ENCODE data around the gene IMMP2L. TPM values are rescaled to one million over a fixed set of nuclear protein-coding genes. Genes with fewer than 3 reads are reported as not detected.

IMMP2L gene
- total RNA-seq, 1 donor from 2014 or later: 16.7 TPM

DNA sequence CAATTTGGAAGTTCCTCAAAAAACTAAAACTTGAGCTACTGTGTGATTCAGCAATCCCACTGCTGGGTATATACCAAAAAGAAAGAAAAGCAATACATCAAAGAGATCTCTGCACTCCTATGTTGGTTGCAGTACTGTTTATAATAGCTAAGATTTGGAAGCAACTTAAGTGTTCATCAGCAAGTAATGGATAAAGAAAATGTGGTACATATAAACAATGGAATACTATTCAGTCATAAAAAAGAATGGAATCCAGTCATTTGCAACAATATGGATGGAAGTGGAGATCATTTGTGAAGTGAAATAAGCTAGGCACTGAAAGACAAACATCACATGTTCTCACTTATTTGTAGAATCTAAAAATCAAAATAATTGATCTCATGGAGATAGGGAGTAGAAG lies 16.5 kb upstream of the IMMP2L start:
- intact Hi-C loops (cut with micrococcal nuclease): no loop called here
- Mint-ChIP-seq H3K9me3 (peaks cover 12% of the 10 kb centered on the region), H3K27ac (no peak overlapping the region)

DNA sequence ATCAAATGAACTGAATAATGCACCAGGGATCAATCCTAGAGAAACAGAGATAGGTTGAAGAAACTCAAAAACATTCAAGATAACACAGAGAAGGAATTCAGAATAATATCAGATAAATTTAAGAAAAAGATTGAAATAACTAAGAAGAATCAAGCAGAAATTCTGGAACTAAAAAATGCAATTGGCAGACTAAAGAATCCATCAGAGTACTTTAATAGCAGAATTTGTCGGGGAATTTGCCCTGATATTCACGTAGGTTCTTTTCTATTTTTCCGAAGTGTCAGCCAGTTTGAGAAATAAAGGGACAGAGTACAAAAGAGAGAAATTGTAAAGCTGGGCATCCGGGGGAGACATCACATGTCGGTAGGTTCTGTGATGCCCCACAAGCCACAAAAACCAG lies 9.4 kb upstream of the IMMP2L start:
- H3K27me3 Mint-ChIP-seq: peaks cover 9% of the 10 kb centered on the region
- H3K4me1 Mint-ChIP-seq: no peaks in the 10 kb centered on the region
- no peaks in the 10 kb centered on the region for H3K36me3 Mint-ChIP-seq (ENCODE audit: low read depth)
- H3K27ac Mint-ChIP-seq: no peak overlapping the region
- no peak overlapping the region for H3K4me3 Mint-ChIP-seq
- DNase-seq: no peak
- intact Hi-C loops (cut with micrococcal nuclease): no loop called here
- peaks cover 15% of the 10 kb centered on the region for H3K9me3 Mint-ChIP-seq

More for the DNA sequence above, 16.5 kb upstream of the IMMP2L start:
- Mint-ChIP-seq H3K4me1 (no peaks in the 10 kb centered on the region), H3K36me3 (ENCODE audit: low read depth) (no peaks in the 10 kb centered on the region), H3K4me3 (no peak overlapping the region), H3K27me3 (peaks cover 2% of the 10 kb centered on the region)
- DNase-seq: no peak

DNA sequence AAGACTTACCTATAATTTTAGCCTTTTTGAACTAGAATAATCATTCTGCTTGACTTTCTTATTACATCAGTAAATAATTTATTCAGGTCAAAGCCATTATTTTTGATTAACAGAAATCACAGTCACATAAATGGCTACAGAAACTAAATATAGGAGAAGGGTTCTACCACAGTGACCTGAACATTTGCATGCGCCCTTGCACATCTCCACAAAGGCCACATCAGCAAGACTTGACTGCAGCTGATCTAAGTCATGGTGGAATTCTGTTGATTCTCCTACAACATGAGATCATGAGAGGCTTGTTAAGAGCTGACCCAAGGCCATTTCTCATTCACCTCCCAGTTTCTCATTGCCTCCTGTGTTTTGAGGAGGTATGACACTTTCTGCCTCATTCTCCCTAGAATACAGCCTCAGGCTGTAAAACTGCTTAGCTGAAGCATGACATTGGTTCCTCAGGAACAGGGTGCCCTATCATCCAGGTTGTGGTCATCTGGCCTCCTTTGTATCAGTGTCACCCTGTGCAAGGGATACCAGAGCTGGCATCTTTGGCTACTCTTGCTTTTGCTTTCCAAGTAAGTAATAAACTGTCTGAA lies 6.7 kb upstream of the IMMP2L start:
- Mint-ChIP-seq H3K36me3 (ENCODE audit: low read depth) (no peaks in the 10 kb centered on the region), H3K27me3 (peaks cover 18% of the 10 kb centered on the region), H3K4me3 (no peak overlapping the region), H3K9me3 (peaks cover 15% of the 10 kb centered on the region), H3K27ac (no peak overlapping the region), H3K4me1 (no peaks in the 10 kb centered on the region)
- DNase-seq: no peak
- intact Hi-C loops (cut with micrococcal nuclease): loop anchor here (10.0 kb wide), 1 partner anchor 1226 kb away; the partner anchor contains the start of gene TMEM168

DNA sequence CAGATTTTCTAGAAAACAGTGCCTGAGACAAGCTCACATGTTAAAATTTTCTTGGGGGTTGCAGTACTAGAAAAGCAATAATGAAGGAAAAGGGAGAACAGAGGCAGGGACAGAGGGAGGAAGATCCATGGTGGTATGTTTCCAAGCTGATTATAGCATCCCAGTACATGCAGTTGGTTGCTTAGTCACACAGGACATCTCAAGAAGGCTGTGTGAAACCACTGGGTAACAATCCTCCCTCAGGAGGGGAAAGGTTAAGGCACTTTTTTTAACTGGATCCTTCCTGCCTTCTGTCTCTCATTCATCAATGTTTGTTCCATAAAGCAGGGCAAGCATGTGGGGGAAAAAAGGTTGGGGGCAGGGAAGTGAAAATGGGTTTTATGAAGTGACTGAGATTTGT lies 6.1 kb upstream of the IMMP2L start:
- Mint-ChIP-seq H3K27me3 (peaks cover 18% of the 10 kb centered on the region), H3K4me1 (no peaks in the 10 kb centered on the region), H3K36me3 (ENCODE audit: low read depth) (no peaks in the 10 kb centered on the region), H3K4me3 (no peak overlapping the region), H3K27ac (no peak overlapping the region), H3K9me3 (peaks cover 15% of the 10 kb centered on the region)
- no peak for DNase-seq
- intact Hi-C loops (cut with micrococcal nuclease): loop anchor here (10.0 kb wide), 1 partner anchor 1226 kb away; the partner anchor contains the start of gene TMEM168

DNA sequence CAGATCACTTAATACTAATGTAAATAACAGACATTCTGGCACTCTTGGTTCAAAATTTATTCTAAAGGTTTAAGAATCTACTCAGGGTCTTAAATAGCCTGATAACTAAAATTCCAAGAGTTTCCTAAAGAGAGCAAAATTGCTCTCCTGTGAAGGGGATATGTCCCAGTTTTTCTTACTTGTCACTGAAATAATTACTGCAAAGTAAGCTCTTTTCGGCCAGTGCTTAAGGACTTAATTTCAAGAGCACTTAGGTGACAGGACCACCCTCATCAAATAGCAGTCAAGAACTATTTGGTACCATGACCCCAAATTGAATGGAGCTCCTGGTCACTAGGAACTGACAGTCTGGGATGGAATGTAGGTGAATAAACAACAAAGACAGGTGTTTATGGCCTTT lies 1.8 kb upstream of the IMMP2L start:
- H3K9me3 Mint-ChIP-seq: peaks cover 8% of the 10 kb centered on the region
- intact Hi-C loops (cut with micrococcal nuclease): loop anchor here (5.0 to 10.0 kb wide), 2 partner anchors 552 to 1231 kb away; partner anchors contain the start of gene TMEM168
- no peak overlapping the region for H3K27ac Mint-ChIP-seq
- peaks cover 16% of the 10 kb centered on the region for H3K27me3 Mint-ChIP-seq
- peaks cover 4% of the 10 kb centered on the region for H3K36me3 Mint-ChIP-seq (ENCODE audit: low read depth)
- peaks cover 24% of the 10 kb centered on the region for H3K4me1 Mint-ChIP-seq
- DNase-seq: no peak
- no peak overlapping the region for H3K4me3 Mint-ChIP-seq

DNA sequence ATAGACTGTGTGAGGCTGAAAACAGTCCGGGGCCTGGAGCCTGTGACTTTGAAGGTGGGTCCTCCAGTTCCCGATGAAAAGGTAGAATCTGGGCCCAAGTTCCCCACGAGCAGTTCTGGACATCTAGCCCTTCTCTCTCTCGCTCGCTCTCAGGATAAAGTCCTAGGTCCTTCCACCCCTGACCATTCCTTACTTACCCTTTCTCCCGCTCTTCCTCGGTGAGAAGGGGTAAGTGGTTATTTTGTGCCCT lies 713 bp downstream of the IMMP2L start:
- peak; percentile 64 for DNase-seq
- Mint-ChIP-seq H3K27me3 (peaks cover 8% of the 10 kb centered on the region), H3K4me3 (peak overlapping the region; percentile 92), H3K27ac (peak overlapping the region; percentile 91), H3K36me3 (ENCODE audit: low read depth) (peaks cover 22% of the 10 kb centered on the region), H3K9me3 (peaks cover 5% of the 10 kb centered on the region), H3K4me1 (peaks cover 32% of the 10 kb centered on the region)
- intact Hi-C loops (cut with micrococcal nuclease): loop anchor here (5.0 to 10.0 kb wide), 2 partner anchors 549 to 1233 kb away; partner anchors contain the start of gene TMEM168

DNA sequence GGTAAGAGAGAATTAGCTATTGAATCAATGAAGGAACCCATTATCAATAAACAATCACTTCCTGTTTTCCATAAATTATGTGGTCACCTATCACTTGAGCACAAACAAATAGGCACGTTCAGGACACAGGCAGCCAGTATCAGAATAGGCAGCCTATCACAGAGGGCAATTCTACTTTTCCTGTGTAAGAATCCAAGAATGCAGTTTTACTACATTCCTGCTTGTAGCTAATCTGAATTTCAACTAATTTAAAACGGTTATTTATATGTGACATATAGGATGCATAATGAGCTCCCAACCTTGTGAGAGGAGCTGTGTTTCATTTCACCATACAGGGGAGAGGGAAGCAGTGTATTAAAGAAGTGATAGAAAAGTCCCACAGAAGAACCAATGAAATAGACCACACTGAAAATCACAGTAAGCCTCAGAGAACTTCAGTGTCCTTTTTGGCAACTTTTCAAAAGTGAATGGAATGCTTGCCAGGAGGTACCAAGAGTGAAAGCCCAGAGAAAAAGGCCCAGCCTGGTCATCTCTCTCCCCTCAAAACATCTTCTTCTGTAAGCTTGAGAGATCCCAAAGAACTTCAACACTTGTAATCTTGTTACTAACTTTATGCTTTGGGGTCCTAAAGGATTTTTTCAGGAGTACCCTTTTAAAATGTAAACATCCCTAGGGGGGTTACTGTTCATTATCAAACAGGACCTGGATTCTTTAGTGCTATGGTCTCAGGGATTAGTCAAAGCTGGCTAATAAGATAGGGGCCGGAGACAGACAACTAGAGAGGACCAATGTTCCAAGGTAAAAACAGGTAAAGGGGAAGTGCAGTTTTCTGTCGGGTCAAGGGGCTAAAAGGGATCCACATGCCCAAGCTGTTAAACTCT lies 1.3 kb downstream of the IMMP2L start:
- H3K9me3 Mint-ChIP-seq: peaks cover 5% of the 10 kb centered on the region
- H3K36me3 Mint-ChIP-seq (ENCODE audit: low read depth): peaks cover 26% of the 10 kb centered on the region
- peak overlapping the region; percentile 91 for H3K27ac Mint-ChIP-seq
- H3K4me1 Mint-ChIP-seq: peaks cover 32% of the 10 kb centered on the region
- no peak for DNase-seq
- peaks cover 8% of the 10 kb centered on the region for H3K27me3 Mint-ChIP-seq
- intact Hi-C loops (cut with micrococcal nuclease): loop anchor here (5.0 to 10.0 kb wide), 2 partner anchors 549 to 1234 kb away; partner anchors contain the start of gene TMEM168
- H3K4me3 Mint-ChIP-seq: peak overlapping the region; percentile 92

DNA sequence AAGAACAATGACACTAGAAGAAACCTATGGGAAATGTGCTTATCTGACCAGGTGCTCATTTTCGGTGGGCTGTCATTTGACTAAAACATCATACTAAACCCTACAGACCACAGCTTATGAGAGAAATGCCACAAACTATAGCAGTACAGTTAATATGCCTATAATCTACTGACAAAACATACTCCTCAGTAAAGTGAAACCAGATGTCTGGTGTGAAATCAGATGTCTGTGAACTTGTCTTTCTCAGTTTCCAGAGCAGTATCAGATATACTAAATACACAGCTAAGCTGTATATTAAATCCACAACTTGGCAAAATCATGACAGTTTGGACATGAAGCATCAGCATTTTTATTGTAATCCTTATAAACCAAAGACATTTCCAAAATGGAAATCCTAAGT lies 3.3 kb downstream of the IMMP2L start:
- peaks cover 42% of the 10 kb centered on the region for H3K36me3 Mint-ChIP-seq (ENCODE audit: low read depth)
- no peak overlapping the region for H3K4me3 Mint-ChIP-seq
- H3K9me3 Mint-ChIP-seq: peaks cover 5% of the 10 kb centered on the region
- H3K27me3 Mint-ChIP-seq: no peaks in the 10 kb centered on the region
- no peak overlapping the region for H3K27ac Mint-ChIP-seq
- peaks cover 32% of the 10 kb centered on the region for H3K4me1 Mint-ChIP-seq
- no peak for DNase-seq
- intact Hi-C loops (cut with micrococcal nuclease): no loop called here

DNA sequence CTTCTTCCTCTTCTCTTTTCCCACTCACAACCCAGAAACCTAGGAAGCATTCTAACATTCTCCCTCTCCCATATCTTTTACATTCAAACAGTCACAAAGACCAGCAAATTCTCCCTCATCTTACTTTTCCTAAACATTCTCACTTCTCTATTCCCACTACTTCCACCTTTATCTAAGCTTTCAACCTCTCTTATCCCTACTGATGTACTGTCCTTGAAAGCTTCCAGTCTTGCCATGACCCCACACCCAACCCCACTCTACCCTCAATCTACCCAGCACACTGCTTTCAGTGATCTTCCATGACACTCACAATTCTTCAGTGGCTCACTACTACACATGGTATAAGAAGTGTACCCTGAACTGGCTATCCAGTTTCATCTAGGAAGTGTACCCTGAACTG lies 5.3 kb downstream of the IMMP2L start:
- peaks cover 5% of the 10 kb centered on the region for H3K9me3 Mint-ChIP-seq
- H3K4me1 Mint-ChIP-seq: peaks cover 25% of the 10 kb centered on the region
- no peak overlapping the region for H3K4me3 Mint-ChIP-seq
- H3K36me3 Mint-ChIP-seq (ENCODE audit: low read depth): peaks cover 48% of the 10 kb centered on the region
- DNase-seq: no peak
- intact Hi-C loops (cut with micrococcal nuclease): no loop called here
- no peak overlapping the region for H3K27ac Mint-ChIP-seq
- no peaks in the 10 kb centered on the region for H3K27me3 Mint-ChIP-seq

DNA sequence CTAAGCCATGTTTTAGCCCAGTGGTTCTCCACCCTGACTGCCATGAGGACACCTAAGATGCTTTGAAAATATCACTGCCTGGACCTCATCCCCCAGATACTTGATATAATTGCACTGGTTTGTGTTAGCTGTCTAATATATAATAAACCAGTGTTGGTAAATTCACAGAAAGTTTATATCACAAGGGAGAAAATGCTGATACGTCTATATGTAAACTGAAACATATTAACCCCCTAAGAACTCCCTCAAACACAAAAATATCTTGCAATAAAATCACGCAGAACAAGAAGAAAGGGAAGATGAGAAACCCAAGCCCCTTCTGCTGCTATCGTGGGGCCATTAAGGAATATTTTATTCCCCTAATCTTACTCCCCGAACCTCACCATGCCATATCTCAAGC lies 8.2 kb downstream of the IMMP2L start:
- intact Hi-C loops (cut with micrococcal nuclease): no loop called here
- peaks cover 5% of the 10 kb centered on the region for H3K9me3 Mint-ChIP-seq
- no peak for DNase-seq
- H3K27me3 Mint-ChIP-seq: no peaks in the 10 kb centered on the region
- H3K4me3 Mint-ChIP-seq: no peak overlapping the region
- H3K36me3 Mint-ChIP-seq (ENCODE audit: low read depth): peaks cover 57% of the 10 kb centered on the region
- peaks cover 8% of the 10 kb centered on the region for H3K4me1 Mint-ChIP-seq
- no peak overlapping the region for H3K27ac Mint-ChIP-seq

DNA sequence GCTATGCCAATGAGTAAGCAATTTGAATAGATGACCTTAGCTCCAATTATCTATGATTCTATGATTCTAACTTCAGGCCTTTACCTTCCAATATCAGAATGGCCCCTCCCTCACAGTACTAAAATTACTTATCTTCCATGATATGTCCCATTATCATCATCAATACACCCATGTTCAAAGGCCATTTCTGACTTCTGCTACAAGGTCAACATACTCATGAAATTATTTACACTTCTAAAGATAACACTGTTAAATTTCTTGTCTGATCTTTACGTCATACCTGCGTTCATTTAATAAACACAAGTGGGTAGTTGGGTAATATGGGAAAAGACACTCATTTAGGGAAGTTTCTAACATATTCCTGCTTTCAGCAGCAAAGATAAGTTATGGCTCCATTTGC lies 21.2 kb downstream of the IMMP2L start:
- H3K27ac Mint-ChIP-seq: no peak overlapping the region
- no peak for DNase-seq
- no peaks in the 10 kb centered on the region for H3K27me3 Mint-ChIP-seq
- no peaks in the 10 kb centered on the region for H3K9me3 Mint-ChIP-seq
- no peak overlapping the region for H3K4me3 Mint-ChIP-seq
- H3K36me3 Mint-ChIP-seq (ENCODE audit: low read depth): peaks cover 9% of the 10 kb centered on the region
- intact Hi-C loops (cut with micrococcal nuclease): no loop called here
- no peaks in the 10 kb centered on the region for H3K4me1 Mint-ChIP-seq

DNA sequence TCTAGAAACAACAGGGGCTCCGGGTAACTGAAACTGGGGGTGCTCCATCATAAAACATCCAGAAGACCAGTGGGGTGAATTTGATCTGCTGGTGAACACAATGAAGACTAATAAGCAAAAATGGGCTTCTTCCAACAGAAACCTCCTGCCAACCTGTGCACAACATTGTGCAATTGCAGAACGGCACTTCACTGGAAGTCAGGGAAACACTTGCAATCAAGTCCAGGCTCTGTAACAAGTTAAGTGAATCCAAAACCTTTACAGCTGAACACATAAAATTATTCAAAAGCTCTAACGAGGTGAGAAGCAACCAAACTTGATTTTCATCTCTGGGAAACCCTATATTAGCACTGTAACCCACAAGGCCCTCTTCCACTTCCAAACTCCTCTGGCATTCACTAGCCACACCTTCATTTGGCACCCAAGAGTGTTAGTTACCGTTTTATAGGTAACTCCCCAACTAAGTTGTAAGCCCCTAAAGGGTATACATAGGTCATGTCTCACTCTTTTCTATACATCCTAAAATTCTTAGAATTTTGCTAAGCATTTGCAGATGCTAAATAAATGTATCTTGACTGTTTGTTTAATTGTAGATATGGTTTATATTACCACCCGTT lies 22.0 kb downstream of the IMMP2L start:
- no peaks in the 10 kb centered on the region for H3K9me3 Mint-ChIP-seq

DNA sequence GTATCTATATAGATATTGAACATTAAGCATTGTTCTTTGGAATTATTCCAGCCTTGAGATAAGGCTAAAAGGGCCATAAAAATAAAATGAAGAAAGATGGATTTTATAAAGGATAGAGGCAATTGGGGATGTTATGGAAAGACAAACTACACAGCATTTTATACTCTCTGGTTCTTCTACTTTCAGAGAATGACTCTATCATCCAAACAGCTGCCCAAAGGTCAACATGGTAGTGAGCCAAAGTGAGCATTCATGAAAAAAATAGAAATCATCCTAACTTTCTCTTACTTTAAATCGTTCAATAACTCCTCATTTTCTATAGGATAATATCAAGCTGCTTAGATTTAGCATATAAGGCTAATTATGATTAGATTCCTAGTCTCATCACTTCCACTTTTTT lies 25.2 kb downstream of the IMMP2L start:
- no peaks in the 10 kb centered on the region for H3K27me3 Mint-ChIP-seq
- no peak for DNase-seq
- no peaks in the 10 kb centered on the region for H3K9me3 Mint-ChIP-seq
- no peak overlapping the region for H3K4me3 Mint-ChIP-seq
- H3K27ac Mint-ChIP-seq: no peak overlapping the region
- intact Hi-C loops (cut with micrococcal nuclease): no loop called here
- H3K36me3 Mint-ChIP-seq (ENCODE audit: low read depth): peaks cover 2% of the 10 kb centered on the region
- H3K4me1 Mint-ChIP-seq: no peaks in the 10 kb centered on the region

More for the DNA sequence above, 22.0 kb downstream of the IMMP2L start:
- Mint-ChIP-seq H3K4me1 (no peaks in the 10 kb centered on the region), H3K36me3 (ENCODE audit: low read depth) (peaks cover 9% of the 10 kb centered on the region), H3K4me3 (no peak overlapping the region), H3K27ac (no peak overlapping the region), H3K27me3 (no peaks in the 10 kb centered on the region)
- DNase-seq: no peak
- intact Hi-C loops (cut with micrococcal nuclease): no loop called here

All from activated CD4-positive, alpha-beta T cell treated with anti-CD3 and anti-CD28 coated beads, Interleukin-2, amount 10 ng/mL, durations not matched to agents 24 days and 14 days (primary cell).